CD1c-positive myeloid dendritic cell (primary cell): Measurements from ENCODE around the gene CENPM.

Experiments
- DNase-seq: peaks from one replicate; pipeline ENCODE4 v3.0.0-alpha.2; 2016; ENCODE audit errors: extremely low spot score

Gene CENPM

GRCh38 chr22:41900652-41901312, 46.2 kb downstream of the CENPM start:
- no peak for DNase-seq

GRCh38 chr22:41899992-41900651, 46.8 kb downstream of the CENPM start:
- DNase-seq, result no peak

GRCh38 chr22:41899110-41899509, 47.8 kb downstream of the CENPM start:
- DNase-seq, result no peak

GRCh38 chr22:41898645-41899044, 48.3 kb downstream of the CENPM start:
- no peak for DNase-seq

GRCh38 chr22:41893591-41894375, 53.2 kb downstream of the CENPM start:
- DNase-seq, result no peak

GRCh38 chr22:41892721-41893120, 54.2 kb downstream of the CENPM start:
- no peak for DNase-seq

GRCh38 chr22:41891407-41891806, 55.5 kb downstream of the CENPM start:
- no peak for DNase-seq
